ENCODE results near the gene COA6. TPM values are rescaled to one million over a fixed set of nuclear protein-coding genes. Genes with fewer than 3 reads are reported as not detected.
A peak's percentile ranks its signal among the peaks of the same experiment; 100 is the strongest.

COA6 gene
- total and polyA plus RNA-seq, 2 donors (not counting 3 experiments of a cell fraction or from before 2014, with no cell fraction given), result 22.2 to 42.7 TPM

- H3K36me3 ChIP-seq (ENCODE audit: control insufficient read depth in 2 of 2, extremely low read depth in 1 of 2, insufficient read depth in 2 of 2, low read length in 2 of 2), result no peaks in the 10 kb centered on the region
- no TSS peak for BruUV-seq (replicated peaks)
- no peaks in the 10 kb centered on the region for H4K20me1 ChIP-seq (replicated peaks; ENCODE audit: control insufficient read depth, extremely low read depth, insufficient read depth, low read length)
- intact Hi-C loops (cut with micrococcal nuclease) (no loop called here), dilution Hi-C loops (cut with MboI; ENCODE audit: extremely low pct_ligation_motif_present, low sequenced_read_pairs) (no loop called here)
- no peaks in the 10 kb centered on the region for H3K79me2 ChIP-seq (ENCODE audit: control insufficient read depth, insufficient read depth, low read length)
- ChIA-PET POLR2A (no interaction called here), CTCF (interaction anchor here (1.0 kb wide), 1 partner anchor 23 kb away, joined by 4 read pairs; no protein-coding TSS in a partner anchor)
- no peak overlapping the region for H3K27ac ChIP-seq (ENCODE audit: insufficient read depth, low read depth, low read length)
- H3K27me3 ChIP-seq (ENCODE audit: control insufficient read depth in 2 of 2, insufficient read depth in 2 of 2, low read length in 2 of 2), result no peaks in the 10 kb centered on the region
- no peak overlapping the region for H3K9ac ChIP-seq (replicated peaks; ENCODE audit: extremely low read depth, insufficient read depth, low read length)
- H3K4me3 ChIP-seq (replicated peaks in 1 of 3; ENCODE audit: insufficient read depth in 1 of 3, low read depth in 1 of 3, low read length in 3 of 3), result no peak overlapping the region
- peak; percentile 67 for TF ChIP-seq FOS (IDR thresholded peaks at IDR 0.05; ENCODE audit: borderline replicate concordance, insufficient read depth, low read length)
- no peak for TF ChIP-seq CTCF (IDR thresholded peaks at IDR 0.05; ENCODE audit: extremely low read depth in 1 of 2, insufficient read depth in 1 of 2, low read depth in 1 of 2, low read length in 2 of 2)
- H3K4me2 ChIP-seq (ENCODE audit: insufficient read depth, low read length), result peak overlapping the region; percentile 59
- DNase-seq (ENCODE audit: low read depth, low spot score) (peak; percentile 31), FAIRE-seq (no peak)
- H3K9me3 ChIP-seq (replicated peaks; ENCODE audit: control insufficient read depth, insufficient read depth, low read length), result no peaks in the 10 kb centered on the region
- peaks cover 19% of the 10 kb centered on the region for H3K4me1 ChIP-seq (ENCODE audit: control insufficient read depth, extremely low read depth, insufficient read depth, low read length)
- no peaks in the 10 kb centered on the region for H3K9me1 ChIP-seq (replicated peaks; ENCODE audit: control insufficient read depth, extremely low read depth, insufficient read depth, low read length)
- no peak overlapping the region for H2AFZ ChIP-seq (ENCODE audit: low read depth, low read length)
These were observed 58.0 kb downstream of the COA6 start for GRCh38 chr1:234431255-234431654.

- intact Hi-C loops (cut with micrococcal nuclease), result no loop called here
- no peaks in the 10 kb centered on the region for H3K9me3 ChIP-seq (replicated peaks; ENCODE audit: control insufficient read depth, insufficient read depth, low read length)
- peak overlapping the region; percentile 33 for H2AFZ ChIP-seq (ENCODE audit: low read depth, low read length)
- H3K9ac ChIP-seq (replicated peaks; ENCODE audit: extremely low read depth, insufficient read depth, low read length), result no peak overlapping the region
- no peaks in the 10 kb centered on the region for H3K9me1 ChIP-seq (replicated peaks; ENCODE audit: control insufficient read depth, extremely low read depth, insufficient read depth, low read length)
- H3K4me1 ChIP-seq (ENCODE audit: control insufficient read depth, extremely low read depth, insufficient read depth, low read length), result peaks cover 19% of the 10 kb centered on the region
- no peaks in the 10 kb centered on the region for H3K27me3 ChIP-seq (ENCODE audit: control insufficient read depth in 2 of 2, insufficient read depth in 2 of 2, low read length in 2 of 2)
- BruUV-seq (replicated peaks), result no TSS peak
- peak; percentile 69 for FAIRE-seq
- H3K27ac ChIP-seq (ENCODE audit: insufficient read depth, low read depth, low read length), result no peak overlapping the region
- no peaks in the 10 kb centered on the region for H3K79me2 ChIP-seq (ENCODE audit: control insufficient read depth, insufficient read depth, low read length)
- H3K4me2 ChIP-seq (ENCODE audit: insufficient read depth, low read length), result no peak overlapping the region
- ChIA-PET CTCF (interaction anchor here (1.3 kb wide), 1 partner anchor 32 kb away, joined by 3 read pairs; no protein-coding TSS in a partner anchor), POLR2A (no interaction called here)
- no peaks in the 10 kb centered on the region for H3K36me3 ChIP-seq (ENCODE audit: control insufficient read depth in 2 of 2, extremely low read depth in 1 of 2, insufficient read depth in 2 of 2, low read length in 2 of 2)
- H3K4me3 ChIP-seq (replicated peaks in 1 of 3; ENCODE audit: insufficient read depth in 1 of 3, low read depth in 1 of 3, low read length in 3 of 3), result no peak overlapping the region
- DNase-seq (ENCODE audit: low read depth, low spot score), result peak; percentile 38
- dilution Hi-C loops (cut with MboI; ENCODE audit: extremely low pct_ligation_motif_present, low sequenced_read_pairs), result no loop called here
- H4K20me1 ChIP-seq (replicated peaks; ENCODE audit: control insufficient read depth, extremely low read depth, insufficient read depth, low read length), result no peaks in the 10 kb centered on the region
- TF ChIP-seq FOS (IDR thresholded peaks at IDR 0.05; ENCODE audit: borderline replicate concordance, insufficient read depth, low read length) (peak; percentile 58), MYC (IDR thresholded peaks at IDR 0.05; ENCODE audit: low read depth, low read length) (no peak)
These were observed 60.5 kb downstream of the COA6 start for GRCh38 chr1:234433563-234434285.

Other genes starting within 250 kb of the COA6 start
- gene TARBP1, start 105.7 kb downstream of the COA6 start, total RNA-seq, result 21.0 and 23.4 TPM in 2 replicates
- 17.3 and 20.4 TPM in 2 replicates for gene TARBP1, start 105.7 kb downstream of the COA6 start, polyA plus RNA-seq
- gene IRF2BP2, start 236.7 kb downstream of the COA6 start, total RNA-seq, result 109 TPM in 2 replicates
- 65.4 and 66.6 TPM in 2 replicates for gene IRF2BP2, start 236.7 kb downstream of the COA6 start, polyA plus RNA-seq